GM19023 (cell line): ENCODE data around the gene HMCN2.
"Not testable (repeated sequence)": the region's sequence is repeated elsewhere in the genome, so short reads cannot be mapped to it uniquely, and the experiment has no call there.

ENCODE experiments used
- ATAC-seq: cut with Tn5 transposase; IDR thresholded peaks from one replicate; pipeline ENCODE4 v1.9.1; 2021; ENCODE audit warnings: mild to moderate bottlenecking, moderate library complexity; ENCODE audit not compliant: unreplicated experiment

HMCN2 gene

GRCh38 chr9:130426883-130427282 is 161.3 kb downstream of the HMCN2 start:
- ATAC-seq = no peak

DNA sequence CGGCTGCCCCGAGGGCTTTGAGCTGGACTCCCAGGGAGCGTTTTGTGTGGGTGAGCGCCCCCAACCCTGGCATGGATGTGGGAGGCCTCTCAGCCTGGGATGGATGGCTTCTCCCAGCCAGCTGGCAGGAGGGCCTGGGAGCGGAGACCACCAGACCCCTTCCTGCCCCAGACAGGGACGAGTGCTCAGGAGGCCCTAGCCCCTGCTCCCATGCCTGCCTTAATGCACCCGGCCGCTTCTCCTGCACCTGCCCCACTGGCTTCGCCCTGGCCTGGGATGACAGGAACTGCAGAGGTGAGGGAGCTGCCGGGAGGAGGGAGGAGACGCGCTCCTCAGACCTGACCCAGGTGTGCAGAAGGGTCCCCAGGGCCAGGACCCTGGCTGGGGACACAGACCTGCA is 161.8 kb downstream of the HMCN2 start:
- no peak for ATAC-seq

DNA sequence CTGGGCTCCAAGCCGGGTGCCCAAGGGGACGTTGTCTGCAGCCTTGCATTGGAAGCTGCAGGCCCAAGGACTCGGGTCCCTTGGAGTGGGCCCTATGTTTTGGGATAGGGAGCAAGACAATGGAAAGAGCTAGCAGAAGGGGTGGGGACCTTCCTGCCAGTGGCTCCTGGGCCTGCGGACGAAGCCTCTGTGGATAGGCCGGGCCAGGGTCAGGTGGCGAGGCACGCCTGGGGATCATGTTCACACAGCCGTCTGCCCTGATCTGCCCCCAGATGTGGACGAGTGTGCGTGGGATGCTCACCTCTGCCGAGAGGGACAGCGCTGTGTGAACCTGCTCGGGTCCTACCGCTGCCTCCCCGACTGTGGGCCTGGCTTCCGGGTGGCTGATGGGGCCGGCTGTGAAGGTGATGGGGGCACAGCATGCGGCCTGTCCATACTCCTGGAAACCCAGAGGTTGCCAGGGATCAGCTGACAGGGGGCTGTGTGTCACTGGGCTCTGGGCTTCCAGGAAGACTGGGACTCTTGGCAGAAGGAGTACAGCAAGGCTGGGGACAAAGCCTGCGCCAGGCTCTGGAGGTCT is 162.6 kb downstream of the HMCN2 start:
- no peak for ATAC-seq

DNA sequence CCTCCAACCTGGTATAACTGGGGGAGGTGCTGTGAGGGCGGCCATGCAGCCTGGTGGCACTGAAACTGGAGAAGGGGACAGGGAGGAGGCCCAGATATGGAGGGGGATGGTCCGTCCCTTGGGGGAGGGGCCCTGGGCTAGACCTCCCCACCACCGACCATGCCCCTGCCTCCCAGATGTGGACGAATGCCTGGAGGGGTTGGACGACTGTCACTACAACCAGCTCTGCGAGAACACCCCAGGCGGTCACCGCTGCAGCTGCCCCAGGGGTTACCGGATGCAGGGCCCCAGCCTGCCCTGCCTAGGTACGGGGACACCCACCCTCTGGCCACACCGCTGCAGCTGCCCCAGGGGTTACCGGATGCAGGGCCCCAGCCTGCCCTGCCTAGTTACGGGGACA is 163.8 kb downstream of the HMCN2 start:
- no peak for ATAC-seq

DNA sequence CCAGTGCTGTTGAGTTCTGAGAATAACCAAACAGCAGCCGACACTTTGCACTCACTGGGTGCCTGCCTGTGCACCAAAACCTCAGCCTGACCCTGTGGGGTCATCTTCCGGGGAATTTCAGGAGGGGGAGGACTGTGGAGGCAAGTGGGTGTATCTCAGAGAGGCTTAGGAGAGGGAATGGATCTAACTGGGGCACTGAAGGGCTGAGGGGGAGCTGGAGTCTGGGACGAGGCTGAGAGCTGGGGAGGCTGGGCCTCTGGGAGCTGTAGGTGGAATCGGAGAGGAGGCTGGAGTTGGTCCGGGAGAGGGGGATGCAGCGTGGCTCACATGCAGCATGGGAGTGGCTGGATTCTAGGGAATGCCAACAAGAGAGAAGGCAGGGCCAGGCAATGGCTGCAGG is 164.3 kb downstream of the HMCN2 start:
- no peak for ATAC-seq

DNA sequence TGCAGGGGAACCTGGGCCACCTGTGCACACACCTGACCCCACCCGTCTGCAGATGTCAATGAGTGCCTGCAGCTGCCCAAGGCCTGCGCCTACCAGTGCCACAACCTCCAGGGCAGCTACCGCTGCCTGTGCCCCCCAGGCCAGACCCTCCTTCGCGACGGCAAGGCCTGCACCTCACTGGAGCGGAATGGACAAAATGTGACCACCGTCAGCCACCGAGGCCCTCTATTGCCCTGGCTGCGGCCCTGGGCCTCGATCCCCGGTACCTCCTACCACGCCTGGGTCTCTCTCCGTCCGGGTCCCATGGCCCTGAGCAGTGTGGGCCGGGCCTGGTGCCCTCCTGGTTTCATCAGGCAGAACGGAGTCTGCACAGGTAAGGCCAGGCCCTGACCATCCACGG is 164.7 kb downstream of the HMCN2 start:
- ATAC-seq = no peak

DNA sequence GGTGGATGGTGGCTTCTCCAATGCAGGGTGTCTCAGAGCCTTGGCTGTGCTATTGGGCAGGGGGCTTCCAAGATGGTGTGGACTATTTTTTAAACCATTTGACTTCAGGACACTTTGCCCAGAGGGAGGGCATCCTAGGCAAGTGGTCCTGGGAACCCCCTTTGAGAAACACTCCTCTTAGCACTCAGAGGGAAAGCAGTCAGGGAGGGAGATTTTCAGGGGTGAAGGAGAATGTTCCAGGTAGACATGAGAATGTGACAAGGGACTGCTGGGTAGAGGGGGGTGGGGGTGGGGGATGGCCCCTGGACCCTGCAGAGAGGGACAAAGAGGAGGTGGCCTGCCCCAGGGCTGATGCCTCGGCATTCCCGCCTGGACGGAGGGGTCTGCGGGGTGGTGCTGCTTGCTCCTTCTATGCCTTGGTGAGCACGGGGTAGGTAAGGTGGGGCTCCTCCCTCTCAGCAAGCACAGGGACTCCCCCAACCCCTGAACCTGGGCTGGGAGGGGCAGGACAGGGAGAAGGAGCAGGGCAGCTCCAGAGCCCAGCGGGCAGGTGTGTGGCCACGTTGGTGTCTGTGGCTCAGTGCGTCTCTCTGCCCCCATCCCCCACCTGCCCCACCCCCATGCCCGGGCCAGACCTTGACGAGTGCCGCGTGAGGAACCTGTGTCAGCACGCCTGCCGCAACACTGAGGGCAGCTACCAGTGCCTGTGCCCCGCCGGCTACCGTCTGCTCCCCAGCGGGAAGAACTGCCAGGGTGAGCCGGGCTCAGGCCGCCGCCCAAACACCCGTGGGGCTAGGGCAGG is 165.4 kb downstream of the HMCN2 start:
- ATAC-seq = no peak

DNA sequence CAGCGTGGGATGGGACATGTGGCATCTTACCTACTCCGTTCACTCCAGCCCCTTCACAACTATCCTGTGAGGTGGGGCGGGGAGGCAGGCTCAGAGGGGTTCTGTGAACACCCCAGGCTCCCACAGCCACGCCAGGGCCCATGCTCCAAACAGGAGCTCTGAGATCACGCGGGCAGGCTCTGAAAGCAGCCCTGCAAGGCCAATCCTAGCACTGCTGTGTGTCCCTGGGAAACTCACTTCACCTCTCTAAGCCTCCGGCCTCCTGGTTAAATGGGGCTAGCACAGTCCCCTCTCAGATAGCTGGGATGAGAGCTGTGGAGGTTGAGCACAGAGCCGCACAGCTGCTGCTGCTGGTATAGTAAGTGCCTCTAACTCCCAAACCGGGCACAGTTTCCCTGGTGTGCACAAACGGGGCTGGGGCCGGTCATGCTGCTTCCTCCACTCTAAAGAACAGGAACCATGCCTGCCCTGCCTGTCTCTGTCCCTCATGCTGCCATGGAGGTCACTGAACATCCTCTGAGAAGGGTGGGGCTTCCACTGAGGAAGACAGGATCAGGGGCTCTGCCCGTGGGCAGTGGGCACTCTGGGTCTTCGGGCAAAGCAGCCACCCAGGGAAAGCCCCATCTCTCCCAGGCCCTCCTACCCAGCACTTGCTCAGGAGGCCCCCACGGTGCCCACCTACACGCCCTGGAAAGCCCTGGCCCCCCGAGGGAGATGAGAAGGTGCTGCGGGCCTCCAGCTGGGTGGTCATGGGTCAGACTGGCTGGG is 166.2 kb downstream of the HMCN2 start:
- no peak for ATAC-seq

- ATAC-seq = no peak
These were observed 166.8 kb downstream of the HMCN2 start for GRCh38 chr9:130432362-130432761.

- no peak for ATAC-seq
These were observed 167.2 kb downstream of the HMCN2 start for GRCh38 chr9:130432796-130433167.

DNA sequence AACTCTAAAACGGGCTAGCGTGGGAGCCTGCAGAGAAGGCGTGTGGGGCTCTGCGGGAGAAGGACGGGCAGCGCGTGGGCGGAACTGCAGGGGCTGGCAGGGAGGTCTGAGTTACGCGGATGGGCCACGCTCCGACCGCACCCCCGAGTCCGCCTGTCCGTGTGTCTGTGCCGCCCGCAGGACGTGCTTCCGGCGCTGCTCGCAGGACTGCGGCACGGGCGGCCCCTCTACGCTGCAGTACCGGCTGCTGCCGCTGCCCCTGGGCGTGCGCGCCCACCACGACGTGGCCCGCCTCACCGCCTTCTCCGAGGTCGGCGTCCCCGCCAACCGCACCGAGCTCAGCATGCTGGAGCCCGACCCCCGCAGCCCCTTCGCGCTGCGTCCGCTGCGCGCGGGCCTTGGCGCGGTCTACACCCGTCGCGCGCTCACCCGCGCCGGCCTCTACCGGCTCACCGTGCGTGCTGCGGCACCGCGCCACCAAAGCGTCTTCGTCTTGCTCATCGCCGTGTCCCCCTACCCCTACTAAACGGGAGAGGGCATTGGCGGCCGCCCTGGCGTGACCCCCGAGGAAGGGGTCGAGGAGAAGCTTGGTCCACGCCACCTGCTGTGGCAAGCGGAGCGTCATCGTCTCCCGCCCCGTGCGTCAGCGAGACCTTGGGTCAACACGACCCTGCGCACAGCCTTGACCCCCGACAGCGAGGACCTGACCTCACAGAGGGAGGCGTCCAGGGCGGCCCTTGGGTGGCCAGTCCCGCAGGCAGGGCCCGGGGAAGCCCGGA is 167.8 kb downstream of the HMCN2 start:
- ATAC-seq = no peak

- no peak for ATAC-seq
These were observed 168.3 kb downstream of the HMCN2 start for GRCh38 chr9:130433947-130434262.

DNA sequence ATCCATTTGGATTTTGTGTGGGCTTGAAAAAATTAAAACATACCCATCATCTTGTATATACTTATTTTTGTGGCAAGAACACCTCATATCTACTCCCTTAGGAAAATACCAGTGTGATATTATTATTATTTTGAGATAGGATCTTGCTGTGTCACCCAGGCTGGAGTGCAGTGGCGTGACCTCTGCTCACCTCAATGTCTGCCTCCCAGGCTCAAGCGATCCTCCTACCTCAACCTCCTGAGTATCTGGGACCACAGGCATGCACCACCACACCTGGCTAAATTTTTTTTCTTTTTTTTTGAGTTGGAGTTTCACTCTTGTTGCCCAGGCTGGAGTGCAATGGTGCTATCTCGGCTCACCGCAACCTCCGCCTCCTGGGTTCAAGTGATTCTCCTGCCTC is 169.1 kb downstream of the HMCN2 start:
- not testable (repeated sequence) for ATAC-seq

DNA sequence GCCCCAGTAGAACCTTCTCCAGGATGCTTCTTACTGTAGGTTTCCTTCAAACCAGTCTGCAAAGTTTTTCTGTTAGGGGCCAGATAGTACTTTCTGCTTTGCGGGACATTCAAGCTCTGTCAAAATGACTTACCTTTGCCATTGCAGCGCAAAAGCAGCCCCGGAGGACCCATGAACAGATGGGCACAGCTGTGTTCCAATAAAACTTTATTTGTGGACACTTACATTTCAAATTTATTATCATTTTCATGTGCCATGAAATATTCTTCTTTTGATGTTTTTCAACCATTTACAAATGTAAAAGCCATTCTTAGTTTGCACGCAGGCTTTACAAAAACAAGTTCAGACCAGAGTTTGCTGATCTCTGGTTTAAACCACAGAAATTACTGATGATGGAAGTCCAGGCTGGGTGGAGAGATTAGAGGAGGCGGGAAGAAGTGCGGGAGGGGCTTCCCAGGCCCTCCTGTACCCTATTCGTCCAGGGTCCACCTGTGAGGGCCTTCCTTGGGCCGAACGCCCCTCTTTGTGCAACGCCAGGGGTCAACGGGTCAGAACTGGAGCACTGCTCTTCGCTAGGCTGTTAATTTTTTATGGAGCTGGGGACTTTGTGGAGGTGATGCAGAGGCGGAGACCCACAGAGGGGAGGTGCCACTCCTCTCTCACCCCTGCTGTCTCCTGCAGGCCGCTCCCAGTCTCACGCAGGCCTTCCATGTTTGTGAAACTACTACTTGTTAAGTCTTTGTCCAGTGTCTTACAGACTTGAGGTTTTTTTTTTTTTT is 171.6 kb downstream of the HMCN2 start:
- no peak for ATAC-seq

- ATAC-seq = no peak
These were observed 172.9 kb downstream of the HMCN2 start for GRCh38 chr9:130438382-130438981.

DNA sequence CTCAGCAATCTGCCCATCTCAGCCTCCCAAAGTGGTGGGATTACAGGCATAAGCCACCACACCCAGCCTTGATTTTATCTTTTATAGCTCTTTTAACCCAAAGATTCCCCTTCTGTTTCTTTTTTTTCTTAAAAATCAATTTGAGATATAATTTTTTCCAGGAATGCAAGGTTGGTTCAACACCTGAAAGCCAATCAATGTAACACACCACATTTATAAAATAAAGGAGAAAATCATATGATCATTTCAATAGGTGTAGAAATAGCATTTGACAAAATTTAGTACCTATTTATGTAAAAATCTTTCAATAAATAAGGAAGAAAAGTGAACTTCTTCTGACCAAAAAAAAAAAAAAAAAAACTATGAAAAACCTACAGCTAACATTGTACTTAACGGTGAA is 175.5 kb downstream of the HMCN2 start:
- ATAC-seq = no peak

DNA sequence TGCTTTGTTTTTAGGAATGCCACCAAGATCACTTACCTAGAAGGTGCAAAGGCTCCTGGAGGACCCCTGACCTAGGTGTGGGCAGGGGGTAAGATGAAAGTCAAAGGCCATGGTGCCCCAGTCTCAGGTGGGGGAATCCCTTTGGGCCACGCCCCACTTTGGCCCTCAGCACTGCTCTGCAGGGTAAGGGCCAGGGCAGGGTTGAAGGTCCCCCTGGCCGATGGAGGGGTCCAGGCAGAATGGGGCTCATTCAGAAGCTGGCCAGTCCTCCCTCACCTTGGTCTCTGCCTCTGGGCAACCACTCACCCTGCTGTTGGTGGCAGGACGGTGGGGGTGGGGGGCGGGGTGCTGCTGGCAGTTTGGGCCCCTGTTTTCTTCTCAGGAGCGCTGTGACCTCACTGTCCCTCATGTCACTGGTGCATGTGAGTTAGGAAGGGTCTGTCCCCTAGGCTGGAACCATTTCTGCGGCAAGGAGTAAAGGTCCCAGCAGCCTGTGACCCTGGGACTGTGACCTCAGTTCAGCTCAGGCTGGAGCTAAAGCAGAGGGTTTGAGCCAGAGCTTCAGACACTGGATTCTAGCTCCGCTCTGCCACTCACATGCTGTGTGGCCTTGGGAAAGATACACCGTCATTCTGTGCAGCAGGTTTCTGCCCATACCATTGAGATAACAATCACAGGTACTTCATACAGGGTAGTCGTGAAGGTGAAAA is 177.3 kb downstream of the HMCN2 start:
- ATAC-seq = no peak

DNA sequence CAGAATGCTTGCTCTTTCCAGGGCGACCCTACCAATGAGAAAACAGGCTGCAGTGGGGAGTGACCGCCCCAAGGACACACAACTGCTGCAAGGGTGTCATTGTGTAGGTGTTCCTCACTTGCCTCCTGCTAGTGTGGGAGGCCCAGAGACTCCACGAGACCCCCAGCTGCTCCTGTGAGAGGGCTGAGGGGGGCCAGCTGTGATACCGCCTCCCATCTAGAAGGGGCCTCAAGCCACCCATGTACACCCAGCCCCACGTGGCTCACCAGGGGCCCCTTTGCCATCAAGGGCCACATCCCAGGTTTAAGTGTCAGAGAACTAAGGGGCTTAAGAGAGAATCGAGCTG is 177.9 kb downstream of the HMCN2 start:
- no peak for ATAC-seq

GRCh38 chr9:130443840-130444492 is 178.4 kb downstream of the HMCN2 start:
- no peak for ATAC-seq
